ENCODE measurements around the gene ADAMTS17.

- TF ChIP-seq, protein P1, sequence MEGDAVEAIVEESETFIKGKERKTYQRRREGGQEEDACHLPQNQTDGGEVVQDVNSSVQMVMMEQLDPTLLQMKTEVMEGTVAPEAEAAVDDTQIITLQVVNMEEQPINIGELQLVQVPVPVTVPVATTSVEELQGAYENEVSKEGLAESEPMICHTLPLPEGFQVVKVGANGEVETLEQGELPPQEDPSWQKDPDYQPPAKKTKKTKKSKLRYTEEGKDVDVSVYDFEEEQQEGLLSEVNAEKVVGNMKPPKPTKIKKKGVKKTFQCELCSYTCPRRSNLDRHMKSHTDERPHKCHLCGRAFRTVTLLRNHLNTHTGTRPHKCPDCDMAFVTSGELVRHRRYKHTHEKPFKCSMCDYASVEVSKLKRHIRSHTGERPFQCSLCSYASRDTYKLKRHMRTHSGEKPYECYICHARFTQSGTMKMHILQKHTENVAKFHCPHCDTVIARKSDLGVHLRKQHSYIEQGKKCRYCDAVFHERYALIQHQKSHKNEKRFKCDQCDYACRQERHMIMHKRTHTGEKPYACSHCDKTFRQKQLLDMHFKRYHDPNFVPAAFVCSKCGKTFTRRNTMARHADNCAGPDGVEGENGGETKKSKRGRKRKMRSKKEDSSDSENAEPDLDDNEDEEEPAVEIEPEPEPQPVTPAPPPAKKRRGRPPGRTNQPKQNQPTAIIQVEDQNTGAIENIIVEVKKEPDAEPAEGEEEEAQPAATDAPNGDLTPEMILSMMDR (IDR thresholded peaks at IDR 0.05 in 2 of 3, conservative IDR thresholded peaks at IDR 0.05 in 1 of 3; ENCODE audit: borderline replicate concordance in 1 of 3, insufficient read depth in 1 of 3, low read depth in 2 of 3, low read length in 2 of 3): peak; percentile 49 to 62 (median 54)
- no peak for TF ChIP-seq POLR2A (IDR thresholded peaks at IDR 0.05; ENCODE audit: borderline replicate concordance, extremely low read depth, insufficient read depth, insufficient read length)
- no peak for TF ChIP-seq EZH2phosphoT487 (IDR thresholded peaks at IDR 0.05; ENCODE audit: borderline replicate concordance)
- TF ChIP-seq FOSL1 (IDR thresholded peaks at IDR 0.05; ENCODE audit: low read depth): no peak
- TF ChIP-seq POLR2AphosphoS5 (IDR thresholded peaks at IDR 0.05; ENCODE audit: low read depth, low read length): no peak
- TF ChIP-seq SIN3A (IDR thresholded peaks at IDR 0.05; ENCODE audit: low read depth): no peak
- no peak for TF ChIP-seq ZBTB33 (IDR thresholded peaks at IDR 0.05; ENCODE audit: extremely low read depth, insufficient replicate concordance, low read length)
- TF ChIP-seq JUND (IDR thresholded peaks at IDR 0.05): no peak
- no peak for TF ChIP-seq ZNF274 (IDR thresholded peaks at IDR 0.05; ENCODE audit: low read depth, low read length)
These were observed 41.7 kb upstream of the ADAMTS17 start for GRCh38 chr15:100383302-100384107.

Measured in HCT116 (cell line).